Body of pancreas (tissue), 4 donors: Measurements from ENCODE around the gene BMP6.

Experiments used
- CTCF ChIP-seq, 7 experiments: fragments of 450-650 bp in 4 of 7; fragments of 200-600 bp in 3 of 7; sonication (generic) in 3 of 7; IDR thresholded peaks; one replicate each; pipeline ENCODE4 v1.5.1; 2016 to 2019; ENCODE audit warnings: antibody characterized with exemption in 7 of 7
- POLR2A ChIP-seq, 3 donors: fragments of 450-650 bp; IDR thresholded peaks; one replicate each; pipeline ENCODE4 v1.6.1; 2016; ENCODE audit warnings: antibody characterized with exemption in 3 of 3, mild to moderate bottlenecking in 2 of 3

GRCh38 chr6:7687145-7688111, 38.5 kb upstream of the BMP6 start:
- TF ChIP-seq CTCF (IDR thresholded peaks at IDR 0.05) (no peak), POLR2A (IDR thresholded peaks at IDR 0.05) (no peak)
